Jurkat, Clone E6-1 (cell line): ENCODE measurements around the gene TAOK1.

ENCODE experiments used
- DNase-seq: peaks from one replicate; pipeline ENCODE4 v3.0.0-alpha.2; 2011; ENCODE audit warnings: low read depth, low spot score
- H3K4me3 ChIP-seq: 2 replicates; pipeline ENCODE4 v1.5.1; 2011; ENCODE audit warnings: mild to moderate bottlenecking, low read length, control low read depth, moderate library complexity

The TAOK1 gene

DNA sequence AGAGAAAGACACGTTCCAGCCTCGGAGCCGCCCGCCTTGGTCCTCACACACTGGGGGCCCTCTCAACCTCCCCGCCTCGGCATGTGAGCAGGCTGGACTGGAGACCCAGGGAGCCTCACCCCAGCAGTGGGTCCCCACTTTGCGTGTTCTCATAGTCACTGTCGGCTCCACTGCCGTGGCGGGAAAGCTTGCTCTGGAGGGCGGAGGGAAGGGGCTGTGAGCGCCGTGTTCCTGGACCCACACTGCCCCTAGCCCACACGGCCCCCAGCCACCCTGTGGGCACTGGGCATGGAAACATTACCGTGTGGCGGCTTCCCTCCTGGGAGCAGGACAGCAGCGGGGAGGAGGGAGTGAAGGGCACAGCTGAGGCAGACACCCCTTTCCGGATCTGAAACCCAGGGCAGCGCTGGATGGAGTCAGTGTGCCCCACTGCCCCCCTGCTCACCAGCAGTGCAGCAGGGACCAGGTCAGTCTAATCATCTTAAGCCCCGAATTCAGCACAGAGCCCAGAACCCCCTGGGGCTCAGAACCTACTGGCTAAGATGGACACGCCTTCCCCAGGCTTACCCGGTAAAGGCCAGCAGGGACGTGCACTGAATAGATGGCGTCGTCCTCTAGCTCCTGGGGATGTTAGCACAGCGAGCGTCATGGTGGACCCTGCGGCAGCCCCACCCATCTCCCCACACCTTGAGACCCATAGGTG lies 185.5 kb downstream of the TAOK1 start:
- DNase-seq, result no peak
- H3K4me3 ChIP-seq, result no peak overlapping the region

GRCh38 chr17:29576214-29577000 lies 186.2 kb downstream of the TAOK1 start:
- H3K4me3 ChIP-seq, result no peak overlapping the region
- no peak for DNase-seq

DNA sequence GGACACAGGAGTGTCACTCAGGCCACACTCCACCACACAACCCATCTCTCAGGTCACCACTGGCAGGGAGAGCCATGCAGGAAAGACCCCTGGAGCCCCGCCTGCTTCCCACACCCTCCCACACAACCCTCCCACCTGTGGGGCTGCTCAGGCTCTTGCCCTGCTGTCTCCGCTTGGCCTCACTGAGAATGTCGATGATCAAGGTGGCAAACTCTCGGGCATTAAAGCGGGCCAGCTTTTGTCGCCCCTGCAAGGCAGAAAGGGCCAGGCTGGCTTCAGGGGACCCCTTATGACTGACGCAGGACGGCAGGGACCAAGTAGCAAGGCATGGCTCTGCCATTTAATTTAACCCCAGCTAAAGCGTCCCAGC lies 186.8 kb downstream of the TAOK1 start:
- no peak for DNase-seq
- no peak overlapping the region for H3K4me3 ChIP-seq

DNA sequence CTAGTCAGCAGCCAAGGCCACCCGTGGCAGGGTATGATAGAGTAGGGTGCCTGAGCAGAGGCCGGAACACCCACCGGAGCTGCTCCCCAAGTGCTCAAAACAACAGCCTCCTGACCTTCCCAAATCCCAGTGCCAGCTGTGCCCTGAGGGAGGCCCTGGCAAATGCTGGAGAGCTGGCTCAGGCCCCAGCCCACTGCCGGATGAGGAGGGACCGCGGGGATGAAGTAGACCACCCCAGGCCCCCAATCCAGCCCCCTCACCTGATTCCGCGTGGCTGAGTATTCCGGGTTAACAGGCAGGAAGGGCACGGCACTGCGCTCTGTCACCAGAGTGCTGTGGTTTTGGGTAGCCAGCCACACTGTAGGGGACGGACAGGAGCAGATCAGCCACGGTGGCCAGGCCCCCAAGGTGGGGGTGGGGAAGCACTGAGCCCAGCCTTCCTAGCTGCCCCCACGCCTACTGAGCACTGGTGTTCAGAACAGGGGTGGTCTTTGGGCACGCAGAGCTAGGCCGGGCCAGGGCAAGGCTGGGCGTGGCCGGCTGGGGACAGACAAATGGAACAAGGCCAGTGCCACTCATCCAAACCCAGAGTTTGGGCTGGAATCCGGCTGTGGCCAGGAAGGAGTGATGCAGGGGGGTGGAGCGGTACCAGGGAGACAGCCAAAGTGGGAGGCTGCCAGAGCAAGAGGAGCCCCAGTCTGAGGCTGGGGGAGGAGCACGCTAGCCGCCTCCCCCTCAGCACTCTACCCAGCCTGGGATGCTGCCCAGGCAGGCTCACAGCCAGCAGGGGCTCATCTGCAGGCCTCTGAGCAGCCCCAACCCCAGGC lies 187.4 kb downstream of the TAOK1 start:
- no peak for DNase-seq
- H3K4me3 ChIP-seq, result no peak overlapping the region

- no peak for DNase-seq
- no peak overlapping the region for H3K4me3 ChIP-seq
Measured at GRCh38 chr17:29578626-29579485, 188.7 kb downstream of the TAOK1 start.

DNA sequence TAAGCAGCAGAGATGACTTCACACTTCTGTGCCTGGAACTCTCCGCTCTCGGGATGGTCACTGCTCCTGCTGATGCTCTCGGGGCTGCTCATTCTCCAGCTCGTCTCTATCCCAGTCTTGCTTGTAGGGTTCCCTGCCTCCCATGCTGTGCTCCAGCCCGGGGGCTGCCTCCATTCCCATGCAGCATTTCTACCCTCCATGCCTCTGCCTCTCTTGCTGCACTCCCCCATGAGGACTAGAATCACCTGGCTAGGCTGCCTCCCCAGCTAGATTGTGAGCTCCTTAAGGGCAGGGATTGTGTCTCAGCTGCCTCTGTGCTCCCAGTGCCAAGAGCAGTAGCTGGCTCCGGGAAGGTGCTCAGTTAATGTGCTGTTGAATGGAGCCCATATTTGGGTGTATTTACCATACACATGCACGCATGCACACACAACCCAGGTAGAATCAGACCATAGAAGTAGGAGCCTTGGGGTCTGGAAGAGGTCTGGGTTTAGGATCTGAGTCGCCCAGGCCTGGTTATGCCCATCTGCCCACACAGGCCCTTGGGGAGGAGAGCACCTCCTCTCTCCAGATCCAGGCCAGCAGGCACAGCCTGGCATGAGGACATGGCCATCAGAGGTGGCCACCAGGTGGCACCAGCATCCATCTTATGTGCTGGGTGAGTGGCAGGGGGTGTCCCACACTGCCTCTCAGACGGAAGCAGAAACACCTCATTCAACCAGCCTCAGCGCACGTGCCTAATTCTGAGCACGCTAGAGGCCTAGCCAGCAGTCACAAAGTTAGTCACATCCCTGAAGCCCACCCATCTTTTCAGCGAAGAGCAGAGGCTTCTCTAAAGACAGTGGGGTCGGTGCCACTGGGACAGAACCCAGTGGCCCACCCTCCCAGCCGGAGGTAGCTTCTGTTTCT lies 190.0 kb downstream of the TAOK1 start:
- H3K4me3 ChIP-seq, result no peak overlapping the region
- DNase-seq, result peak; percentile 81

DNA sequence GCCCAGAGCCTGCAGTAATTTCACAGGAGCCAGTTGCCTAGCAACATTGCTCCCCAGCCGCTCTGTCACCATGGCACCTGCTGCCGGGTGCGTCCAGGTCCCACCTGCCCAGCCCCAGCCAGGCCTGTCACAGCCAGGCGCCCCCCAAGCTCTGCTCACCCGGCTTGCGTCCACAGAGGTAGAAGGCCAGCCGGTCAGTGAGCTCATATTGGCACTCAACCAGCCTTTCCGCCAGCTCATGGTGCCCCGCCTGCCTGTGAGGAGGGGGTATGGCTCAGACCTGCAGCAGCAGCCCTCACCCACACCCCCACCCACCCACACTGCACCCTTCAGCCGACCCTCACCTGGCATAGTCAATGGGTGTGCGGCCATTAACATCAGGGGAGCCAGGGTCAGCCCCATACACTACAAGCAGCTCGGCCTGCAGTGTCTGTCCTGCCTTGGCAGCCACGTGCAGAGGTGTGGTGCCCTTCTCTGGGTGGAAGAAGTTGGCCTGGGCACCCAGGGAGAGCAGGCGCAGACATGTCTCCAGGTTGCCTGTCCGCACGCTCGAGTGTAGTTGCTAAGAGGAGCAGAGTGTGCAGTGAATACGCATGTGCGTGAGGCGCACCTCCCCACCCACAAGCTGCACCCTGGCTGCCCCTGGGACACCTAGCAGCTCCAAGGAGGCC lies 191.6 kb downstream of the TAOK1 start:
- DNase-seq, result no peak
- no peak overlapping the region for H3K4me3 ChIP-seq

GRCh38 chr17:29582254-29582765 lies 192.1 kb downstream of the TAOK1 start:
- no peak overlapping the region for H3K4me3 ChIP-seq
- DNase-seq, result no peak

DNA sequence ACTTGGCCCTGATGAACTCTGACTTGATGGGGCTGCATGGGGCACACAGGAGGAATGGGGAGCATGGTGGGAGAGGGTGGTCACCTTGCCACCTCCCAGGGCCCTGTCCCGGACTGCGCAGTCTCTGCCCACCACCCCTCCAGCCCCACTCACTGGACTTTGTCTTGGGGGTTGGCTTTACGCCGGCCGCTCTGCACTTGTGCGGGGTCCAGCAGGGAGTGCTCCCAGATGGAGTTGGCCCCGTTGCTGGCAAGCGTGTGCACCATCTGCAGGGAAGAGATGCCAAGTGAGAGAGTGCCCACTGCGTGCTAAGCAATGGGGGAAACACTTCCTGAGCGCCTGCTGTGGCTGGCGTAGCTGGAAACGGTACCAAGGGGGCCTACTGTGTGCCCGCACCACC lies 192.6 kb downstream of the TAOK1 start:
- no peak for DNase-seq
- no peak overlapping the region for H3K4me3 ChIP-seq

- no peak overlapping the region for H3K4me3 ChIP-seq
- no peak for DNase-seq
Measured at GRCh38 chr17:29583324-29584248, 193.4 kb downstream of the TAOK1 start.

DNA sequence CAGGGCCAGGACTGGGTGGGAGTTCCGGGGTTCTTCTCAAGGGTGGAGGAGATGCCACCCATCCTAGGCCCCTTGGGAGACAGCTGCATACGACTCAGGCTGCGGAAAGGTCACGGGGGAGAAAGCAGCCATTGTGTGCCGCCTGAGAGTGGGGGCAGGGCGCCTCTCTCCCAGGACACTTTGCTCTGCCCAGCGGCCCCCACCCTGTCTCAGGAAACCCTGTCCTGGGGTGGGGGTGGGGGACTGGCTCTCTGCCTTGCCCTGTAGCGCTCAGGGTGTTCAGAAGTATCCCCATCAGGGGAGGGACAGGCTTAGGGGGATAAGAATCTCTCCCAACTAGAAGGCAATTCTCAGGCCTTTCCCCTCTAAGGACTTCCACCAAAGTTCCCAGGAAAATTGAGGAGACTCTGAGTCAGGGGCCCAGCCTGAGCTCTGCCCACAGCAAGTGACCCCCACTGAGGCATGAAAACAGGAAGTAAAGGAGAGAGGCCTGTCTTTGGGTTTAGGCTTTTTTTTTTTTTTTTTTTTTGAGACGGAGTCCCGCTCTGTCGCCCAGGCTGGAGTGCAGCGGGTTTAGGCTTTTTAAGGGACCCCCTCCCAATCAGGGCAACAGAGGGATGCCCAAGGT lies 194.4 kb downstream of the TAOK1 start:
- H3K4me3 ChIP-seq, result no peak overlapping the region
- no peak for DNase-seq

- no peak for DNase-seq
- H3K4me3 ChIP-seq, result no peak overlapping the region
Measured at GRCh38 chr17:29585080-29585751, 195.1 kb downstream of the TAOK1 start.

- H3K4me3 ChIP-seq, result no peak overlapping the region
- DNase-seq, result no peak
Measured at GRCh38 chr17:29586676-29587469, 196.7 kb downstream of the TAOK1 start.

DNA sequence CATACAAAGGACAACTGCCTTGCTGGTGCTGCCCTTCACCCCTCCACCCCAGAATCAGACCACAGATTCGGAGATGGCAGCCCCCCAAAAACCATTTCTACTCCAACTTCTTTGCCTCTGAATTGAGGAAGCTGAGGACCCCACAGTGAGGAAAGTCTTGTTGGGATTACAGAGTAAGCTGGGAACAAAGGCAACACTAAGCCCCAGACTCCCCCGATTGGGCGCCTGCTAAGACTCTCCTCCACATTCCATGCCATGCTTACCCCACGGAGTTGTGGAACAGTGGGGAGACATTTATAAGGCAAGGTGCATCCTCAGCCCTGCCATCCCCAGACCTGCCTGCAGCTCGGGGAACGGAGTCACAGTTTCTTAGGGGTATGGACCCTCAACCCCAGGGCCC lies 197.4 kb downstream of the TAOK1 start:
- no peak for DNase-seq
- H3K4me3 ChIP-seq, result peak overlapping the region; percentile 83
